Neural cell (in vitro differentiated cells): ENCODE results near the gene AMPD1.

ENCODE experiments used
- EP300 ChIP-seq: fragments of 450-650 bp; conservative IDR thresholded peaks from 2 replicates; pipeline ENCODE4 v1.6.1; 2014; ENCODE audit warnings: antibody characterized with exemption, mild to moderate bottlenecking, moderate library complexity; ENCODE audit not compliant: poor library complexity, severe bottlenecking
- EZH2 ChIP-seq: fragments of 200-600, 300-800 bp; shearing (Covaris generic), sonication (generic); IDR thresholded peaks from 2 replicates; pipeline ENCODE4 v1.6.1; 2014; ENCODE audit warnings: antibody characterized with exemption, low read length, borderline replicate concordance, mild to moderate bottlenecking; ENCODE audit not compliant: insufficient read depth, poor library complexity, severe bottlenecking
- MXI1 ChIP-seq: fragments of 450-650 bp; conservative IDR thresholded peaks from 2 replicates; pipeline ENCODE4 v1.6.1; 2014; ENCODE audit warnings: antibody characterized with exemption, mild to moderate bottlenecking; ENCODE audit not compliant: poor library complexity, severe bottlenecking
- POLR2AphosphoS5 ChIP-seq: IDR thresholded peaks from 2 replicates; pipeline ENCODE4 v1.6.1; 2012
- RAD21 ChIP-seq: fragments of 450-650 bp; conservative IDR thresholded peaks from 2 replicates; pipeline ENCODE4 v1.6.1; 2014; ENCODE audit warnings: antibody characterized with exemption, mild to moderate bottlenecking, moderate library complexity
- SMC3 ChIP-seq: fragments of 450-650 bp; conservative IDR thresholded peaks from 2 replicates; pipeline ENCODE4 v1.6.1; 2014; ENCODE audit warnings: antibody characterized with exemption, mild to moderate bottlenecking, moderate library complexity; ENCODE audit not compliant: poor library complexity
- TAF1 ChIP-seq: IDR thresholded peaks from 2 replicates; pipeline ENCODE4 v1.6.1; 2012; ENCODE audit warnings: low read depth
- TF ChIP-seq, protein P1 (sequence below): fragments of 450-650 bp; IDR thresholded peaks from 2 replicates; pipeline ENCODE4 v1.5.1; 2014; ENCODE audit warnings: antibody characterized with exemption, mild to moderate bottlenecking, moderate library complexity; ENCODE audit not compliant: poor library complexity, severe bottlenecking
- TF ChIP-seq, protein P2 (sequence below): IDR thresholded peaks from 2 replicates; pipeline ENCODE4 v1.6.1; 2012; ENCODE audit warnings: borderline replicate concordance

DNA sequence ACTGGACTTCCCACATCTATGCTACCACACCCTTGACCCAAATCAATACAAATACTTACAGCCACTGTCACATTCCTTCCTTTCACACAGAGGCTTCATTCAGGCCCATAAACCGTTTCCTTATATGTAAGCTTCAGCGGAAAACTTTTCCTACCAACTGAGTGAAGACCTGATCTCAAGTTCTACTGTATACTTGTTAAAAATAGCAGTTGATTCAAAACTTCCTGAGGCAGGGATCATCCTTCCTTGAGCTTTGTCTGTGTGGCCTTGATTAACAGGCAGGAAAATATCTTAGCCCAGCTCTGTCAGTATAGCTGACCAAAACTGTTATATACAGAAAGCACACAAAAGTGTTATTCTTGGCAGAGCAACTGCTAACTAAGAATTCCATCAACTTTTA lies 68.2 kb downstream of the AMPD1 start:
- TF ChIP-seq MXI1 (no peak), EZH2 (no peak), TAF1 (no peak), RAD21 (no peak), EP300 (no peak), POLR2AphosphoS5 (no peak), SMC3 (no peak)
- TF ChIP-seq, protein P1, sequence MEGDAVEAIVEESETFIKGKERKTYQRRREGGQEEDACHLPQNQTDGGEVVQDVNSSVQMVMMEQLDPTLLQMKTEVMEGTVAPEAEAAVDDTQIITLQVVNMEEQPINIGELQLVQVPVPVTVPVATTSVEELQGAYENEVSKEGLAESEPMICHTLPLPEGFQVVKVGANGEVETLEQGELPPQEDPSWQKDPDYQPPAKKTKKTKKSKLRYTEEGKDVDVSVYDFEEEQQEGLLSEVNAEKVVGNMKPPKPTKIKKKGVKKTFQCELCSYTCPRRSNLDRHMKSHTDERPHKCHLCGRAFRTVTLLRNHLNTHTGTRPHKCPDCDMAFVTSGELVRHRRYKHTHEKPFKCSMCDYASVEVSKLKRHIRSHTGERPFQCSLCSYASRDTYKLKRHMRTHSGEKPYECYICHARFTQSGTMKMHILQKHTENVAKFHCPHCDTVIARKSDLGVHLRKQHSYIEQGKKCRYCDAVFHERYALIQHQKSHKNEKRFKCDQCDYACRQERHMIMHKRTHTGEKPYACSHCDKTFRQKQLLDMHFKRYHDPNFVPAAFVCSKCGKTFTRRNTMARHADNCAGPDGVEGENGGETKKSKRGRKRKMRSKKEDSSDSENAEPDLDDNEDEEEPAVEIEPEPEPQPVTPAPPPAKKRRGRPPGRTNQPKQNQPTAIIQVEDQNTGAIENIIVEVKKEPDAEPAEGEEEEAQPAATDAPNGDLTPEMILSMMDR = no peak
- TF ChIP-seq, protein P2, sequence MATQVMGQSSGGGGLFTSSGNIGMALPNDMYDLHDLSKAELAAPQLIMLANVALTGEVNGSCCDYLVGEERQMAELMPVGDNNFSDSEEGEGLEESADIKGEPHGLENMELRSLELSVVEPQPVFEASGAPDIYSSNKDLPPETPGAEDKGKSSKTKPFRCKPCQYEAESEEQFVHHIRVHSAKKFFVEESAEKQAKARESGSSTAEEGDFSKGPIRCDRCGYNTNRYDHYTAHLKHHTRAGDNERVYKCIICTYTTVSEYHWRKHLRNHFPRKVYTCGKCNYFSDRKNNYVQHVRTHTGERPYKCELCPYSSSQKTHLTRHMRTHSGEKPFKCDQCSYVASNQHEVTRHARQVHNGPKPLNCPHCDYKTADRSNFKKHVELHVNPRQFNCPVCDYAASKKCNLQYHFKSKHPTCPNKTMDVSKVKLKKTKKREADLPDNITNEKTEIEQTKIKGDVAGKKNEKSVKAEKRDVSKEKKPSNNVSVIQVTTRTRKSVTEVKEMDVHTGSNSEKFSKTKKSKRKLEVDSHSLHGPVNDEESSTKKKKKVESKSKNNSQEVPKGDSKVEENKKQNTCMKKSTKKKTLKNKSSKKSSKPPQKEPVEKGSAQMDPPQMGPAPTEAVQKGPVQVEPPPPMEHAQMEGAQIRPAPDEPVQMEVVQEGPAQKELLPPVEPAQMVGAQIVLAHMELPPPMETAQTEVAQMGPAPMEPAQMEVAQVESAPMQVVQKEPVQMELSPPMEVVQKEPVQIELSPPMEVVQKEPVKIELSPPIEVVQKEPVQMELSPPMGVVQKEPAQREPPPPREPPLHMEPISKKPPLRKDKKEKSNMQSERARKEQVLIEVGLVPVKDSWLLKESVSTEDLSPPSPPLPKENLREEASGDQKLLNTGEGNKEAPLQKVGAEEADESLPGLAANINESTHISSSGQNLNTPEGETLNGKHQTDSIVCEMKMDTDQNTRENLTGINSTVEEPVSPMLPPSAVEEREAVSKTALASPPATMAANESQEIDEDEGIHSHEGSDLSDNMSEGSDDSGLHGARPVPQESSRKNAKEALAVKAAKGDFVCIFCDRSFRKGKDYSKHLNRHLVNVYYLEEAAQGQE = no peak
